HG03378 (cell line): ENCODE data around the gene KDM4D.
"Not testable (repeated sequence)": the region's sequence is repeated elsewhere in the genome, so short reads cannot be mapped to it uniquely, and the experiment has no call there.

Experiments
- ATAC-seq: cut with Tn5 transposase; IDR thresholded peaks from one replicate; pipeline ENCODE4 v1.9.1; 2021; ENCODE audit warnings: mild to moderate bottlenecking, moderate library complexity; ENCODE audit not compliant: unreplicated experiment

The KDM4D gene

DNA sequence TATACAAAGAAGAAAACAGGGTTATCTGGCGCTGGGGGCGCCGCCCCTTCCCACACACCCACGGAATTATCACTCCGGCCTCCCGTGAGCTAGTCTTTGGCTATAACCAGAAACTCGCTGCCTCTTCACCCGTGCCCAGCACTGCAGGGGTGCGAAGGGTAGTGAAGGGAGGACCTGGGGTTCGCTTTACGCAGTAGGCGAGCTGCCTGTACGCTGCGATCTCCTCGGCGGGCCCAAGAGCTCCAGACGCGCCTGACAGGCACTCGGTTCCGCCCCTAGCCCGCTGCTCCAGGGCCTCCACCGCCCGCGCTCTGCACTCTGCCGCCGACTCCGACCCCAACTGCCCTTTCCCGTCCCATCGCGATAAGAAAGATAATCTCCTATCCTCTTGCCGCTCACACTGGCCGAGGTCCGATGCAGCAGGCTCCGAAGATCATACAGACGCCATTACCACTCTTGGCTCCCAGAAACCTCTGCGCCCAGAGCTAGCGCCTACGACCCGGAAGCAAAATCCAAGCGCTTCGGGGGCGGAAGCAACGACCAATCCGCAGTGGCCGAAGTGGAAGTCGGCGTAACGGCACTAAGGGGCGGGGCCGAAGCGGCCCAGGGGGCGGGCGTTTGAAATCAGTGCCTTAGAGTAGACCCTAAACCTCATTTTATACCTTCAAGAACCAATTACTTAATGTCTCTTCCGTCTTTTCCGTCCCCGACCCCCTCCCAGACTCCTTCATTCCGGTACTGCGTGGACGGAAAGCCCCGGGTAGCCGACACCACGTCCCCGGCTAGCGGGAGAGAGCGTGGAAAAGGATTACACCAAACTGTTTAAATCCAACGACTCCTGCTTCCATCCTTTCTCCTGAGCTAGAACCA, at the start of gene KDM4D, which contains the start of gene CWC15:
KDM4D (plus strand) TSS at position 611 of the 870 bp plus-strand sequence. CDS start 23,664 bp downstream, outside the sequence.
CWC15 (minus strand) TSS at position 458 of the 870 bp plus-strand sequence. CDS start 1,371 bp downstream, outside the sequence.
- peak; percentile 100 for ATAC-seq

- ATAC-seq = no peak
Observed at GRCh38 chr11:94924171-94924572, 49.3 kb upstream of the KDM4D start.

- ATAC-seq = no peak
Observed at GRCh38 chr11:94924612-94925011, 48.9 kb upstream of the KDM4D start.

GRCh38 chr11:94925422-94926270, 47.9 kb upstream of the KDM4D start:
- ATAC-seq = peak; percentile 70

DNA sequence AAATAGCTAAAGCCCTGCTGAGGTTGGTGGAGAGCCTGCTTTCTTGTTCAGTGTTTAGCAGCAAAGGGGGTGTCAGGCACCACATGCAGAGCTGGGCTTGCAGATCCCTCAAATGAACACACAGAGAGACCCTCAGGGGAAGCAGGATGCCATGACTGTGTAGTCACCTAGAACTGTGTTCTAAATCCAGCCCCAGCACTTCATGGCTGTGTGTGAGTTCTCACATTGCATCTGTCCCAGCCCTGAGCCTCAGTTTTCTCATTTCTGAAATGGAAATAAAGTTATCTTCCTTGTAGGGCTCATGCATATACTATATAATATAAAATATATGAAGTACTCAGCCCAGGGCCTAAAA, 47.3 kb upstream of the KDM4D start:
- peak; percentile 13 for ATAC-seq

GRCh38 chr11:94926698-94927237, 46.7 kb upstream of the KDM4D start:
- no peak for ATAC-seq

DNA sequence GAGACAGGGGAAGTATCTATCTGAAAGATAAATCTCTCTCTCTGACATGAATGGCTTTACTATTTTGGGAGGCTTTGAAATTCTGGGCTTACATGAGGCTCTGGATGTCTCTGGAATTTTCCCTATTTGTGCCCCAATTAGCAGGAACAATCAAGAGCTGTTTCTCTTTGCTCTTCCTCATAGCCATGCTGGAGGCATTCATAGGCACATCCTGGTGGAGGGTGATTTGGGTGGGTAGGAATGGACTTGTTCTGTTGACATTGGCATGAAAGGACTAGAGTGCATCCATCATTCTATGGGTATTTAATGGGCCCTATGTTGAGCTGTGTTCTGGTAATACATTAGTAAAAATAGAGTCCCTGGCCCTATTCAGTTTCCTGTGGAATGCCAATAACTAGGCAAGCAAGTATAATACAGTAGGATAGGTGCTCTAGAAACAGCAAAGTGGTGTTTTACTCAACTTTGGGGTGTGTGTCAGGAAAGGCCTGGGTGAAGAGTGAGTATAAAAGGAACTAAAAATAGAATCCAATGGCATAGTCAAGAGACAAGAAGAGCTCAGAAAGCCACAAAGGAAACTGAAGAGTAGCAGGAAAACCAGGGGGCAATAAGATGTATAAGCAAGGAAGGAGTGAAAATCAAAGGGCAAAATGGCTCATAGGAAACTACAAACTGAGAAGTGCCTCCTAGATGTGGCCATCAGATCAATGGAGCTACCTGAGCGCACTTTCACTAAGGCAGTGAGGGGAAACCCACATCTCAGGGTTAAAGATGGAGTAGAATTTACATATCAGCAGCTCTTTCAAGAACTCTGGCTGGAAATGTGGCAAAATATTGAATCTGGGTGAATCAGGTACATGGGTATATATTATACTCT, 45.2 kb upstream of the KDM4D start:
- ATAC-seq = no peak

GRCh38 chr11:94932072-94932471, 41.4 kb upstream of the KDM4D start:
- ATAC-seq = not testable (repeated sequence)

- no peak for ATAC-seq
Observed at GRCh38 chr11:94932503-94932902, 41.0 kb upstream of the KDM4D start.

DNA sequence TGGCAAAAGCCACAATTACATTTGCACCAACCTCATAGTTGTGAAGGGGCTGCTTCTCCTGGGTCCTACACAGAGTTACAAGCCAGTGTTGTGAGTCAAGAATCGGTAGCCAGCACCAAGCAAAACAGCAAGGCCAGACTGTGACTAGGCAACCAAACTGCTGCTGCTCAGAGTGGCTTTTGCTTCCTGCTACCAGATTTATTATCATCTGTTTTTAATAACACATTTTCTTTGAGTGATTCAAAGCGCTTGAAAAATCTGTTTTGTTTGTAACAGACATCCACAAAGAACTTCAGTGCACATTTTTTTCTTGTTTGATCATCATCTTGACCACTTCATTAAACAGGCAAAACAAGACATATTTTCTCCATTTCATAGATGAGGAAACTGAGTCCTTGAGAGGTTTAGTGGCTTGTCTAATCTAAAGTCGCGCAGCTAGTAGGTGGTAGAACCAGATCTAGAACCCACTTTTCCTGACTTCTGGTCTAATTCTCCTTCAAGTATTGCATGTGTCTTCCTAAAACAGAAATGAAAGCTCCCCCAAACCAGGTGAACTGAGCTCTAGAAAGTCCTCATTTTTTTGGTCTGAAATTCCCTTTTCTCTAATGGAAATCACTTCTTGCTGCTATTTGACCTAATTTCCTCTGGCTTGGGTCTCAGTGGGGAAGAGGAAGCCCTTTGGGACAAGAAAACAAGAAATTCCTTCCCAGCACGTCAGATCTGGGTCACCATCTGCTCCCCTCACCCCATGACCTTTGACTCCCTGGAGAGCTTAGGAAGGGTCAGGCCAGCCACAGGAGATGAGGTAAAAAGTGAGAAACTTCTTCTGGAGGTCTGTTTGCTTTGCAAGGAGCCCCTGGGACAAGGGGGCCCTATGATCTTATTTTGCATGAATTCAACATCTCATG, 40.0 kb upstream of the KDM4D start:
- ATAC-seq = no peak

GRCh38 chr11:94934362-94934761, 39.1 kb upstream of the KDM4D start:
- no peak for ATAC-seq

DNA sequence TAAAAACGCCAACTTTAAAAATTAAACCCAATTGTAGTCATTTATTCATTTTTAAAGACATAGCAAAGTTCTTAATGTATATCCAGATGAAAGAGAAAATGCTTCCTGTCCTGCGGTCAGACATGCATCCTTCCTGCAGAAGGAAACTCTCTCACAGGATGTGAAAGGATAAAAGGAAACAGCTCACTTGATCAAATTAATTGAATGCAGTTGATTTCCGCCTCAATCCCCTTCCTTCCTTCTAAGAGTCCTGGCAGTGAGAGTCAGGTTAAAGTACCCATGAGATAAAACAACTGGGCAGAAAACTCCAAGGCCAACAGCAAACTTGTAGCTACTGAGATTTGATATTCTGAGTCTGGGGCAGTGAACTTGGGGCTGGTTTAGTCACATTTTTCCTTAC, 38.7 kb upstream of the KDM4D start:
- ATAC-seq = no peak

- ATAC-seq = no peak
Observed at GRCh38 chr11:94938095-94939055, 35.1 kb upstream of the KDM4D start.

- no peak for ATAC-seq
Observed at GRCh38 chr11:94939346-94939745, 34.2 kb upstream of the KDM4D start.

- no peak for ATAC-seq
Observed at GRCh38 chr11:94941131-94941530, 32.4 kb upstream of the KDM4D start.

DNA sequence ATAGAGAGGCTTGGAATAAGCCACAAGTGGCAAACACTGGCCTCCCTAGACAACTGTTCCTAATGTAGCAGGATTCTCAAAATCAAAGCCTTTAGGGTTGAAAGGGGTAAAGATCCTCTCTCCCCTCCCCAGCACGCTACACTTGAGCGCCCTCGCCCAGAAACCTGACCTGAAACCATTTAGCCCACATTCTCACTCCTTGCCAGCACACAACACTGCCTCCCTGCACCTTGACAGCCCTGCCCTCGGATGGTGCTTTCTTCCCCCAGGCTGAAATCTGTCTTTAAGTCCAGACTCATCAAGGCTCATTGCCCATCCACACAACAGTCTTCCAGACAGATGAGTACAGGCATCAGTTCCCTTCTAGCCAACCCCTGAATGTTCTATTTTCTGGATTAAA, 26.7 kb upstream of the KDM4D start:
- no peak for ATAC-seq

DNA sequence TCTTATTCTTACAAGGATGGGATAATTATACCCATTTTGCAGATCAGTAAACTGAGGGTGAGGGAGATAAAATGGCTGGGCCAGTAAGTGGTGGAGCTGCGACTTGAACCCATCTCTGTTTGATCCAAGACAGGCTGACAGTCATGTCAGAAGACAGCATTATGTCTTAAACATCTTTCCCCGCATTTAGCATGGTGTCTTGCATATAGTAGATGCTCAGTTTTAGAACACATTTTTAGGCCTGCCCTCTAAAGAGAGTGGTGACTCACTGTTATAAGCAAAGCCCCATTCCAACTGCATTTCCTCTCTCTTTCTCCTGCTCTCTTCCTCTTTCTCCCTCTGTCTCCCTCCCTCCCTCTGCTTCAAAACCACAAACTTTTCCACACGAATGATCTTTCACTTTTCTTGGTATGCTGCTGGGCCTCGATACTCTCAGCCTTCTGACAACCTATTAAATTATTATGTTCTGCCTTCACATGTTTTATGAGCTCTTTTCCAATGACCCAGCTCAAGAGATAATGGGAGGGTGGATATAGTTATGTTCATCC, 25.4 kb upstream of the KDM4D start:
- no peak for ATAC-seq

GRCh38 chr11:94954753-94955152, 18.8 kb upstream of the KDM4D start:
- no peak for ATAC-seq
